WTC11 (cell line): ENCODE measurements around the gene KCTD16. TPM values are rescaled to one million over a fixed set of nuclear protein-coding genes. Genes with fewer than 3 reads are reported as not detected.

Experiments used
- ATAC-seq: fragments of 200-7000 bp; cut with Tn5 transposase; 2 replicates; pipeline ENCODE4 v1.10.0; 2021; ENCODE audit warnings: mild to moderate bottlenecking, moderate library complexity
- CTCF ChIA-PET: fragments of 300-600 bp; sonication (Branson Sonifier 250); formaldehyde crosslinking; loops from one replicate; lab custom pipeline; 2021; ENCODE audit warnings: antibody characterized with exemption; lab: Charles Lee
- POLR2A ChIA-PET: fragments of 350-600 bp; sonication (Branson Sonifier 250); formaldehyde crosslinking; loops from one replicate; lab custom pipeline; 2021; ENCODE audit warnings: antibody characterized with exemption; lab: Charles Lee
- DNase-seq: peaks from one replicate; pipeline ENCODE4 v3.0.0; 2021; ENCODE audit warnings: low spot score
- H3K27ac Mint-ChIP-seq: 2 replicates; pipeline ENCODE4 v1.8.0; 2021; ENCODE audit warnings: mixed read lengths
- H3K27me3 Mint-ChIP-seq: 2 replicates; pipeline ENCODE4 v1.8.0; 2021; ENCODE audit warnings: low read depth, mild to moderate bottlenecking, moderate library complexity, mixed read lengths
- H3K36me3 Mint-ChIP-seq: 2 replicates; pipeline ENCODE4 v1.8.0; 2021; ENCODE audit warnings: mixed read lengths
- H3K4me1 Mint-ChIP-seq: 2 replicates; pipeline ENCODE4 v1.8.0; 2022; ENCODE audit warnings: mixed read lengths
- H3K4me3 Mint-ChIP-seq: 2 replicates; pipeline ENCODE4 v1.8.0; 2021; ENCODE audit warnings: mild to moderate bottlenecking, moderate library complexity, mixed read lengths
- H3K9me3 Mint-ChIP-seq: 2 replicates; pipeline ENCODE4 v1.8.0; 2021; ENCODE audit warnings: mixed read lengths
- ARID4B ChIP-seq: sonication (generic); formaldehyde crosslinking; IDR thresholded peaks from 2 replicates; pipeline ENCODE4 v1.8.0; 2023; ENCODE audit warnings: missing genetic modification reagents, mild to moderate bottlenecking, borderline replicate concordance
- ATF3 ChIP-seq: sonication (generic); formaldehyde crosslinking; conservative IDR thresholded peaks from 2 replicates; pipeline ENCODE4 v1.8.1; 2022; ENCODE audit warnings: mild to moderate bottlenecking, missing genetic modification reagents
- CREB1 ChIP-seq: sonication (generic); formaldehyde crosslinking; IDR thresholded peaks from 2 replicates; pipeline ENCODE4 v1.8.0; 2023; ENCODE audit warnings: mild to moderate bottlenecking, missing genetic modification reagents
- E2F1 ChIP-seq: sonication (generic); formaldehyde crosslinking; IDR thresholded peaks from 2 replicates; pipeline ENCODE4 v1.8.0; 2022; ENCODE audit warnings: mild to moderate bottlenecking, missing genetic modification reagents
- HMGA2 ChIP-seq: fragments of 250-450 bp; sonication (Bioruptor Pico); IDR thresholded peaks from 2 replicates; pipeline ENCODE4 v1.4.0; 2021; ENCODE audit warnings: mild to moderate bottlenecking, moderate library complexity
- IRF1 ChIP-seq: sonication (generic); formaldehyde crosslinking; IDR thresholded peaks from 2 replicates; pipeline ENCODE4 v1.8.0; 2023; ENCODE audit warnings: missing genetic modification reagents
- NR2C2 ChIP-seq: sonication (generic); formaldehyde crosslinking; IDR thresholded peaks from 2 replicates; pipeline ENCODE4 v1.8.0; 2022; ENCODE audit warnings: mild to moderate bottlenecking, missing genetic modification reagents
- NR3C1 ChIP-seq: sonication (generic); formaldehyde crosslinking; conservative IDR thresholded peaks from 2 replicates; pipeline ENCODE4 v1.8.1; 2023; ENCODE audit warnings: low read depth, mild to moderate bottlenecking, missing genetic modification reagents
- ZNF396 ChIP-seq: fragments of 250-450 bp; sonication (Bioruptor Pico); IDR thresholded peaks from 2 replicates; pipeline ENCODE4 v1.8.0; 2021; ENCODE audit warnings: mild to moderate bottlenecking, moderate library complexity, borderline replicate concordance
- ZNF425 ChIP-seq: fragments of 250-450 bp; sonication (Bioruptor Pico); conservative IDR thresholded peaks from 2 replicates; pipeline ENCODE4 v1.9.0; 2021; ENCODE audit warnings: mild to moderate bottlenecking
- total RNA-seq: library from RNA; stranded (reverse); gene quantifications from 3 replicates; pipeline ENCODE4 v1.2.3, GENCODE V29; 2021
- TF ChIP-seq, protein P1 (sequence below): sonication (generic); formaldehyde crosslinking; IDR thresholded peaks from 2 replicates; pipeline ENCODE4 v1.8.1; 2022; ENCODE audit warnings: mild to moderate bottlenecking, moderate library complexity, missing genetic modification reagents
- TF ChIP-seq, protein P2 (sequence below): fragments of 250-450 bp; sonication (Bioruptor Pico); IDR thresholded peaks from 2 replicates; pipeline ENCODE4 v1.9.0; 2021; ENCODE audit warnings: mild to moderate bottlenecking
- TF ChIP-seq, protein P3 (sequence below): sonication (generic); formaldehyde crosslinking; IDR thresholded peaks from 2 replicates; pipeline ENCODE4 v1.8.1; 2023; ENCODE audit warnings: mild to moderate bottlenecking, missing genetic modification reagents

KCTD16 gene
- total RNA-seq, 1 experiment from 2014 or later, result 0.20 TPM

DNA sequence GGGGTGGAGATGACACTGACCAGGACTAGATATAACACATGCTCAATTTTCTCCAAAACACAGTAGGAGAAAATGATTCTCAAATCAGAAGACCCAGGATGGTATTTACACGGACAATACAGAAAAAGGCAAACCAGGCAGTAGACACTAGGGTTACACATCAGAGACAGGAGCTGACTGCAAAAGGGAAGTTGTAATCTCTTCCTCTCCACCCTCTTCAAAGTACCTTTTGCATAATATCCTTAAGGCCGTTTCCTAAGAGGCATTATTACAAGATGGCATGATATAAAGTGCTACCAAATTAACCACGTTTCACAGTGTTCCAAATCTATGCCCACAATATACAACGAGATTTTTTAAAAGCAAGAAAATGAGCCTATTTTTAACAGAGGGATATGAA lies 39.4 kb upstream of the KCTD16 start:
- no peak overlapping the region for H3K4me3 Mint-ChIP-seq
- H3K27ac Mint-ChIP-seq, result no peak overlapping the region
- ChIA-PET POLR2A (interaction anchor here (0.6 kb wide), 1 partner anchor 20 kb away, joined by 7 read pairs; no protein-coding TSS in a partner anchor), CTCF (interaction anchor here (1.0 kb wide), 1 partner anchor 11 kb away, joined by 6 read pairs; no protein-coding TSS in a partner anchor)
- no peak for TF ChIP-seq ATF3
- TF ChIP-seq, protein P1, sequence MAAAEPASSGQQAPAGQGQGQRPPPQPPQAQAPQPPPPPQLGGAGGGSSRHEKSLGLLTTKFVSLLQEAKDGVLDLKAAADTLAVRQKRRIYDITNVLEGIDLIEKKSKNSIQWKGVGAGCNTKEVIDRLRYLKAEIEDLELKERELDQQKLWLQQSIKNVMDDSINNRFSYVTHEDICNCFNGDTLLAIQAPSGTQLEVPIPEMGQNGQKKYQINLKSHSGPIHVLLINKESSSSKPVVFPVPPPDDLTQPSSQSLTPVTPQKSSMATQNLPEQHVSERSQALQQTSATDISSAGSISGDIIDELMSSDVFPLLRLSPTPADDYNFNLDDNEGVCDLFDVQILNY (CRISPR knock-in tag), result no peak
- no peak for TF ChIP-seq NR2C2 (CRISPR knock-in tag)
- TF ChIP-seq CREB1, result no peak
- no peak for TF ChIP-seq ZNF425 (CRISPR knock-in tag)
- TF ChIP-seq, protein P2, sequence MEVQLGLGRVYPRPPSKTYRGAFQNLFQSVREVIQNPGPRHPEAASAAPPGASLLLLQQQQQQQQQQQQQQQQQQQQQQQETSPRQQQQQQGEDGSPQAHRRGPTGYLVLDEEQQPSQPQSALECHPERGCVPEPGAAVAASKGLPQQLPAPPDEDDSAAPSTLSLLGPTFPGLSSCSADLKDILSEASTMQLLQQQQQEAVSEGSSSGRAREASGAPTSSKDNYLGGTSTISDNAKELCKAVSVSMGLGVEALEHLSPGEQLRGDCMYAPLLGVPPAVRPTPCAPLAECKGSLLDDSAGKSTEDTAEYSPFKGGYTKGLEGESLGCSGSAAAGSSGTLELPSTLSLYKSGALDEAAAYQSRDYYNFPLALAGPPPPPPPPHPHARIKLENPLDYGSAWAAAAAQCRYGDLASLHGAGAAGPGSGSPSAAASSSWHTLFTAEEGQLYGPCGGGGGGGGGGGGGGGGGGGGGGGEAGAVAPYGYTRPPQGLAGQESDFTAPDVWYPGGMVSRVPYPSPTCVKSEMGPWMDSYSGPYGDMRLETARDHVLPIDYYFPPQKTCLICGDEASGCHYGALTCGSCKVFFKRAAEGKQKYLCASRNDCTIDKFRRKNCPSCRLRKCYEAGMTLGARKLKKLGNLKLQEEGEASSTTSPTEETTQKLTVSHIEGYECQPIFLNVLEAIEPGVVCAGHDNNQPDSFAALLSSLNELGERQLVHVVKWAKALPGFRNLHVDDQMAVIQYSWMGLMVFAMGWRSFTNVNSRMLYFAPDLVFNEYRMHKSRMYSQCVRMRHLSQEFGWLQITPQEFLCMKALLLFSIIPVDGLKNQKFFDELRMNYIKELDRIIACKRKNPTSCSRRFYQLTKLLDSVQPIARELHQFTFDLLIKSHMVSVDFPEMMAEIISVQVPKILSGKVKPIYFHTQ, result no peak
- TF ChIP-seq IRF1 (CRISPR knock-in tag), result no peak
- TF ChIP-seq HMGA2 (CRISPR knock-in tag), result no peak
- ATAC-seq, result no peak
- no peaks in the 10 kb centered on the region; the same call in 1 of the 2 replicates for H3K27me3 Mint-ChIP-seq
- no peaks in the 10 kb centered on the region for H3K36me3 Mint-ChIP-seq
- no peak for DNase-seq
- H3K9me3 Mint-ChIP-seq, result peaks cover 4% of the 10 kb centered on the region; the same call in 1 of the 2 replicates
- no peaks in the 10 kb centered on the region; the same call in 1 of the 2 replicates for H3K4me1 Mint-ChIP-seq

GRCh38 chr5:144133050-144133633 lies 37.5 kb upstream of the KCTD16 start:
- H3K27me3 Mint-ChIP-seq, result no peaks in the 10 kb centered on the region; the same call in 1 of the 2 replicates

More at GRCh38 chr5:144133050-144133633, 37.5 kb upstream of the KCTD16 start:
- Mint-ChIP-seq H3K4me3 (no peak overlapping the region), H3K9me3 (peaks cover 4% of the 10 kb centered on the region; the same call in 1 of the 2 replicates), H3K36me3 (no peaks in the 10 kb centered on the region), H3K27ac (no peak overlapping the region), H3K4me1 (no peaks in the 10 kb centered on the region)
- DNase-seq (no peak), ATAC-seq (no peak)
- no peak for TF ChIP-seq ZNF396 (CRISPR knock-in tag)
- TF ChIP-seq, protein P3, sequence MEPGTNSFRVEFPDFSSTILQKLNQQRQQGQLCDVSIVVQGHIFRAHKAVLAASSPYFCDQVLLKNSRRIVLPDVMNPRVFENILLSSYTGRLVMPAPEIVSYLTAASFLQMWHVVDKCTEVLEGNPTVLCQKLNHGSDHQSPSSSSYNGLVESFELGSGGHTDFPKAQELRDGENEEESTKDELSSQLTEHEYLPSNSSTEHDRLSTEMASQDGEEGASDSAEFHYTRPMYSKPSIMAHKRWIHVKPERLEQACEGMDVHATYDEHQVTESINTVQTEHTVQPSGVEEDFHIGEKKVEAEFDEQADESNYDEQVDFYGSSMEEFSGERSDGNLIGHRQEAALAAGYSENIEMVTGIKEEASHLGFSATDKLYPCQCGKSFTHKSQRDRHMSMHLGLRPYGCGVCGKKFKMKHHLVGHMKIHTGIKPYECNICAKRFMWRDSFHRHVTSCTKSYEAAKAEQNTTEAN, result no peak
- TF ChIP-seq E2F1 (CRISPR knock-in tag), result no peak
- TF ChIP-seq NR3C1 (CRISPR knock-in tag), result no peak
- TF ChIP-seq, protein P2, result no peak
- no peak for TF ChIP-seq ARID4B (CRISPR knock-in tag)
- ChIA-PET POLR2A (no interaction called here), CTCF (interaction anchor here (1.8 kb wide), 1 partner anchor 9 kb away, joined by 13 read pairs; no protein-coding TSS in a partner anchor)
